ENCODE results near the gene SMLR1.

Gene SMLR1

GRCh38 chr6:130824978-130825694 lies 2.1 kb upstream of the SMLR1 start:
- ATAC-seq (no peak), DNase-seq (no peak)

GRCh38 chr6:130825772-130826441 lies 1.3 kb upstream of the SMLR1 start:
- DNase-seq (no peak), ATAC-seq (no peak)

- DNase-seq = no peak
These were observed 562 bp upstream of the SMLR1 start for GRCh38 chr6:130826442-130827246.

GRCh38 chr6:130829333-130829910 lies 2.2 kb downstream of the SMLR1 start:
- ATAC-seq (no peak), DNase-seq (no peak)

More at GRCh38 chr6:130826442-130827246, 562 bp upstream of the SMLR1 start:
- ATAC-seq = no peak

- ATAC-seq = no peak
- DNase-seq = no peak
These were observed 4.4 kb downstream of the SMLR1 start for GRCh38 chr6:130831607-130832006.

- DNase-seq (no peak), ATAC-seq (no peak)
These were observed 6.4 kb downstream of the SMLR1 start for GRCh38 chr6:130833569-130833968.

- DNase-seq = no peak
These were observed 7.5 kb downstream of the SMLR1 start for GRCh38 chr6:130834482-130835251.

GRCh38 chr6:130836055-130836640 lies 8.9 kb downstream of the SMLR1 start:
- DNase-seq = no peak
- no peak for ATAC-seq

More at GRCh38 chr6:130834482-130835251, 7.5 kb downstream of the SMLR1 start:
- ATAC-seq = no peak

GRCh38 chr6:130837067-130837466 lies 9.9 kb downstream of the SMLR1 start:
- ATAC-seq (no peak), DNase-seq (no peak)

- ATAC-seq (no peak), DNase-seq (no peak)
These were observed 11.1 kb downstream of the SMLR1 start for GRCh38 chr6:130838250-130838860.

GRCh38 chr6:130838951-130839350 lies 11.7 kb downstream of the SMLR1 start:
- no peak for DNase-seq
- no peak for ATAC-seq

GRCh38 chr6:130839379-130839778 lies 12.2 kb downstream of the SMLR1 start:
- ATAC-seq (no peak), DNase-seq (no peak)

- DNase-seq (no peak), ATAC-seq (no peak)
These were observed 12.8 kb downstream of the SMLR1 start for GRCh38 chr6:130840050-130840449.

GRCh38 chr6:130841128-130841728 lies 14.0 kb downstream of the SMLR1 start:
- ATAC-seq (no peak), DNase-seq (no peak)

GRCh38 chr6:130843575-130844320 lies 16.5 kb downstream of the SMLR1 start:
- ATAC-seq = peak; percentile 61
- no peak for DNase-seq

- DNase-seq (no peak), ATAC-seq (no peak)
These were observed 19.3 kb downstream of the SMLR1 start for GRCh38 chr6:130846501-130846900.

- ATAC-seq = no peak
These were observed 20.1 kb downstream of the SMLR1 start for GRCh38 chr6:130847001-130847910.

GRCh38 chr6:130848945-130849344 lies 21.7 kb downstream of the SMLR1 start:
- ATAC-seq = peak; percentile 90
- DNase-seq = peak; percentile 17

More at GRCh38 chr6:130847001-130847910, 20.1 kb downstream of the SMLR1 start:
- no peak for DNase-seq

- ATAC-seq = no peak
These were observed 22.4 kb downstream of the SMLR1 start for GRCh38 chr6:130849594-130849993.

More at GRCh38 chr6:130849594-130849993, 22.4 kb downstream of the SMLR1 start:
- no peak for DNase-seq

All from stimulated activated naive CD8-positive, alpha-beta T cell treated with anti-CD3 and anti-CD28 coated beads, Interleukin-15, Interleukin-2, amounts not matched to agents 100 U/mL and 50 U/mL, for 24 hours (primary cell).